HG02623 (cell line): Measurements from ENCODE around the gene NFU1.
A peak's percentile ranks its signal among the peaks of the same experiment; 100 is the strongest.

Source experiments
- ATAC-seq: cut with Tn5 transposase; IDR thresholded peaks from one replicate; pipeline ENCODE4 v1.9.1; 2021; ENCODE audit warnings: moderate library complexity; ENCODE audit not compliant: unreplicated experiment

The NFU1 gene

GRCh38 chr2:69436938-69437750 lies at the start of gene NFU1:
Gene NFU1, minus strand, starts transcription at chr2:69437435. Its CDS starts 13 bp downstream, at chr2:69437422.
- ATAC-seq, result peak; percentile 93

- ATAC-seq, result no peak
Observed at GRCh38 chr2:69483696-69484095, 46.5 kb upstream of the NFU1 start.

GRCh38 chr2:69483024-69483423 lies 45.8 kb upstream of the NFU1 start:
- ATAC-seq, result no peak

- ATAC-seq, result no peak
Observed at GRCh38 chr2:69482471-69482870, 45.2 kb upstream of the NFU1 start.

DNA sequence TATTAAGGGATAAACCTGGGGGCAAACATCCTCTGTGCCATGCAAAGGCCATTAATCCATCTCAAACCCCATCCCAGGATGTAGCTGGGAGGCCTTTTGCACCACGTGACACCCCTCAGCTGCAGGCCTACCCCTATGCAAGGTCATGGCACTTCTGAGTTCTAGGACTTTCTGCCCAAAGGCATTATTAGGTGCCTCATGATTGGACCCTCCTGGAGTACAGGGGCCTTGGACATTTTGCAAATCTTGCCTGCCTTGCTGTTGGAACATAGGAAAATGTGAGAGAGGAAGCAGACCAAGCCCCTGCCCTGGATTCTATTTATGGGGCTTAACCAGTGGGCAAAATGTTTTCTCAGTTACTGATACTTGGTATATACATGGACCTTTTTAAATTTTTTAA lies 44.2 kb upstream of the NFU1 start:
- no peak for ATAC-seq

GRCh38 chr2:69477627-69478026 lies 40.4 kb upstream of the NFU1 start:
- no peak for ATAC-seq

GRCh38 chr2:69474688-69475087 lies 37.5 kb upstream of the NFU1 start:
- no peak for ATAC-seq

DNA sequence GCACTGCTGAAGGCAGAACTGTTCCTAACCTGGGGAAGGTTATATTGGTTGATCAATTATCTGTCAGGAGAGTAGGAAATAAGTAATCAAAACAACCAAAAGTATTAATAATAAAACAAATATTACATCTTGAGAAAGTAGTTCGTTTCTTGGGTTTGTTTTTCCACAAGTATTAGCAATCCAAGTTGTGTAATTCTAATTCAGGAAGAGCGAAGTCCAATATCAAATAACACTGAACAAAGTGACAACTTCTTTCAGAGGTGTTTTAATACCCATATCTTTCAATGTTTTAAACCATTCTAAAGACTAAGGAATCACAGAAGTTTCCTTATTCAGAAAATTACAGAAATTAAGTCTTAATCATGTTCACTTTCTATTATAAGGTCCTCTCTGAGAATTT lies 34.6 kb upstream of the NFU1 start:
- ATAC-seq, result no peak

GRCh38 chr2:69470911-69471310 lies 33.7 kb upstream of the NFU1 start:
- ATAC-seq, result no peak

DNA sequence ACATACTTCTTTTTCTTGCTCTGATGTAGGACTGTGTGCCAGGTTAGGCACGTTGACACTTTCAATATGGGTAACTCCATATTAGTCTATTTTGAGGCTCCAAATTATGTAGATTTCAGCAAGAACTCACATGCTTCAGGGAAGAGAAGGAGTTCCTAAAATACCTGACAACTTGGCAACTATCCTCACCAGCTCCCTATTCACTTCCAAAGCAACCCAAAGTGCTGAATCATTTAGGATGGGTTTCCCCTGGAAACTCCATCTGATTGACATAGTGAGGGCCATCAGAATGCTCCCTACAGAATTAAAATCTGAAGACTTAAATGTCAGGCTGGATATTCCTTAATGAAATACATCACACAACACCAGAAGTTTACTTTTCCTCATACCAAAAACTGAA lies 32.5 kb upstream of the NFU1 start:
- ATAC-seq, result no peak

DNA sequence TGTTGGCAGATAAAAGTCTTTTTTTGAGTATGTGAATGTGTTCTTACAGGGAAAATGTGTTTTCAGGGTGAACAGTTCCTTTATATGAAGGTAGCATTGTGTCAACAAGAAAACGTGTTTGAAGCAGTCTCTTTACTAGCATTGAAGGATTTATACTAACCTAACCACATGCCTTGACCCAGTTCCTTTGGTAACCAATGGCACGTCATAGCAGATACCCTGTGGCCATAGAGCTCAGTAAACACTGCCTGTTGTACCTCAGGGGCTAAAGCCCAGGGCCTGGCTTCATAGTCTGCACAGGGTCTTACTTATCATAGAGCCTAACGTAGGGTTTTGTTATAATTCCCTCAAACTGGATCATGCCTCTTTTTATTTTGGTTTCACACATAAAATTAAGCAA lies 32.1 kb upstream of the NFU1 start:
- no peak for ATAC-seq

DNA sequence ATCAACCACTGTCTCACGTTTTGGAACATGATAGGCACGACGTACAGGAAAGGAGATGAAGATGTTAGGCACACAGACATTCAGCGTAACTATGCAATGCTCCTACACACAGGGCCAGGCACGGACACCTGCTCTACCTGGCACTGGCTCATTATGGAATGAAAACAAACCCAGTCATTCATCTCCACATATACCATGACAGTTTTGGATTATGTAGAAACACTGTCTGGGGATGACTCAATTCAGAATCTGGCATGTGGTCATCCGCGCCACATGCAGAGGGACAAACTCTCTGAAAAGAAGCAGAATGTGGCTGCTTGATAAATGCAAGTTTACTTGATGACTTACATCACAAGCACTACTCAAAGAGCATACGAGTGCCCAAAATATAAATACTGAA lies 29.5 kb upstream of the NFU1 start:
- ATAC-seq, result no peak

- no peak for ATAC-seq
Observed at GRCh38 chr2:69465513-69466456, 28.6 kb upstream of the NFU1 start.

GRCh38 chr2:69464575-69464974 lies 27.3 kb upstream of the NFU1 start:
- no peak for ATAC-seq

DNA sequence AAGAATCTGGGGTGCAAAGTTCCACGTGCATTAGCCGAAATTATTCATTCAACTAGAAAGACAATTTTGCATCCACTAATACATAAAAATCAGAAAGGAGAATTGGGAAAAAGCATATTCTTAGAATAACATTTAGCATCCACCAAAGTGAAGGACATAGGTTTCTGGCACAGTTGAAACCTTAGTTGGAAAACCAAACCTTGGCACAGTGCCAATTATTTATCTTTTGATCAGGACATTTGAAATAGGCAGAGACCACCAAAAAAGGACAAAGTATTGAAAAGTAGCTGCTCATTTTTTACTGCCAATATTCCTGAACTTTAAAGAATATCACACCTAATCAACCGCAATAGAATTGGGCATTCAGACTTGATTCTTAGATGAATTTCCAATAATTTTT lies 25.5 kb upstream of the NFU1 start:
- ATAC-seq, result no peak

DNA sequence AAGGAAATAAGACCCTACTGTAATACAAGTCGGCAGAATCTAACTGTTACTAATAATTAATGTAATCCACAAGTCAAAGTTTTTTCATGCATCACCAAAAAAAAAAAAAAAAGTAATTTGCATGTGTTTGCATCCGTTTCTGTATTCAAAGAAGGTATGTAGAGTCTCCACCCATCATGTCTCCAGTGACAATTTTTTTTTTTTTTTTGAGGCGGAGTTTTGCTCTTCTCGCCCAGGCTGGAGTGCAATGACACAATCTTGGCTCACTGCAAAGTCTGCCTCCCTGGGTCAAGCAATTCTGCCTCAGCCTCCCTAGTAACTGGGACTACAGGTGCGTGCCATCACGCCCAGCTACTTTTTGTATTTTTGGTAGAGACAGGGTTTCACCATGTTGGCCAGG lies 24.2 kb upstream of the NFU1 start:
- no peak for ATAC-seq

DNA sequence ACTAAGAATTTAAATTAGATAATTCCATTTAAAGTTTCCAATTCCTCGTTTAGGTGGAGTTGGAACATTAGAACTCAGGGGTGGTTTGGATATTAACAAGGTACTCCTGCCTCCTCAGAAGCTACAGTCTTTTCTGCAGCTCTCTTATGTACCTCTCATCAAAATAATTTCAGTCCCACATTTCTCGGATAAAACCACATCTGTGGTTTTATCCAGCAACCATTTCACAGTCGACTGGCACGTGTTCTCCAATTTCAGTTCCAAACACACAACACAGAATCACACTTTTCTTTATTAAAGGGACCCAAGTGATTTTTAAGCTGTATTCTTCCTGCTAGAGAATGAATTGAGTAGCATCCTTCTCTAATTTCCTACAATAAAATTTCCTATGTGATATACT lies 22.7 kb upstream of the NFU1 start:
- no peak for ATAC-seq

GRCh38 chr2:69456950-69457445 lies 19.8 kb upstream of the NFU1 start:
- ATAC-seq, result no peak

- ATAC-seq, result no peak
Observed at GRCh38 chr2:69456154-69456553, 18.9 kb upstream of the NFU1 start.

GRCh38 chr2:69454976-69455375 lies 17.7 kb upstream of the NFU1 start:
- no peak for ATAC-seq

DNA sequence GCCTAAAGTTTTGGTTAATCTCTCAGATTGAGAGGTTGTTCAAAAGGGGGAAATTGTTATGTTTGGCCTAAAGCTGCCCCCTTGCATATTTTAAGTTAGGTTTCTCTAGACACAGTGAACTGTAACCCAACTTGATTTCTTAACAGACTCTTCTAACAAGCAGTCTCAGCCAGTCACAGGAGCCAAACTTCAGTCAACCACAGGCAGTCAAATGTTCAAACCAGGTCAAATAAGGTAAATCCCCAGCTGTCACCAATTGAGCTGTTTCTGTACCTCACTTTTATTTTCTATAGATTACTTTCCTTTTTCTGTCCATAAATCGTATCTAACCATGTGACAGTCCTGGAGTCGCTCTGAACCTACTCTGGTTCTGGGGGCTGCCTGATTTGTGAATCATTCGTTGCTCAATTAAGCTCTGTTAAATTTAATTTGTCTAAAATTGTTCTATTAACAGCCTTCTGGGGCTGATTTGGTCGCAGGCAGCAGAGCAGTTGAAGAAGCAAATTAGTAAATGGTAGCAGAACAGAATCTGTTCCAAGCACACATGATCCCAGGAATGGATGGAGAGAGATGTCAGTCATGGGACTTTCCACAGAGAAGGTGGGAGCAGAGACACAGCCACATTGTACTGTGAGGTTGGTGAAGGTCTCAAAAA lies 16.4 kb upstream of the NFU1 start:
- ATAC-seq, result no peak
